Activated T-cell treated with anti-CD3 and anti-CD28 coated beads for 4 hours (primary cell): ENCODE results near the gene PAX1.

ENCODE experiments used
- DNase-seq: peaks from one replicate; pipeline ENCODE4 v3.0.0-alpha.2; 2020

The PAX1 gene

GRCh38 chr20:21703717-21704407 lies 1.6 kb upstream of the PAX1 start:
- no peak for DNase-seq

- DNase-seq: no peak
Measured at GRCh38 chr20:21704408-21705385, 767 bp upstream of the PAX1 start.

DNA sequence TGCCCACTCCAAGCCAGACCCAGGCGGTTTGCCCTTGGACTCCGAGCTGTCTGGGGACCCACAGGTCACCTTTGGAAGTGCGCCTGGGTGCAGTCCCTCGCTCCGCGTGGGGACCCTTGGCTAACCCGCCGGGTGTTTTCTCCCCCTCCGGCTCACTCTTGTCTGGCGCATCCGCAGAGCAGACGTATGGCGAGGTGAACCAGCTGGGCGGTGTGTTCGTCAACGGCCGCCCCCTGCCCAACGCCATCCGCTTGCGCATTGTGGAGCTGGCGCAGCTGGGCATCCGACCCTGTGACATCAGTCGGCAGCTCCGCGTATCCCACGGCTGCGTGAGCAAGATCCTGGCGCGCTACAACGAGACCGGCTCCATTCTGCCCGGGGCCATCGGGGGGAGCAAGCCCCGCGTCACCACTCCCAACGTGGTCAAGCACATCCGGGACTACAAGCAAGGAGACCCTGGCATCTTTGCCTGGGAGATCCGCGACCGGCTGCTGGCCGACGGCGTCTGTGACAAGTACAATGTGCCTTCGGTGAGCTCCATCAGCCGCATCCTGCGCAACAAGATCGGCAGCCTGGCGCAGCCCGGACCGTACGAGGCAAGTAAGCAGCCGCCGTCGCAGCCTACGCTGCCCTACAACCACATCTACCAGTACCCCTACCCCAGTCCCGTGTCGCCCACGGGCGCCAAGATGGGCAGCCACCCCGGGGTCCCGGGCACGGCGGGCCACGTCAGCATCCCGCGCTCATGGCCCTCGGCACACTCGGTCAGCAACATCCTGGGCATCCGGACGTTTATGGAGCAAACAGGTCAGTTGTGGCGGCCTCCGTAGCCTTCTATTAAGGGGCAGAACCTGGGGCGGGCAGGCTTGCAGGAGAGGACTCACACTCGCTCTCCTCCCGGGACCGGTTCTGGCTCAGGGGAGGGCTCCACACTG lies 1.1 kb downstream of the PAX1 start:
- DNase-seq: no peak

DNA sequence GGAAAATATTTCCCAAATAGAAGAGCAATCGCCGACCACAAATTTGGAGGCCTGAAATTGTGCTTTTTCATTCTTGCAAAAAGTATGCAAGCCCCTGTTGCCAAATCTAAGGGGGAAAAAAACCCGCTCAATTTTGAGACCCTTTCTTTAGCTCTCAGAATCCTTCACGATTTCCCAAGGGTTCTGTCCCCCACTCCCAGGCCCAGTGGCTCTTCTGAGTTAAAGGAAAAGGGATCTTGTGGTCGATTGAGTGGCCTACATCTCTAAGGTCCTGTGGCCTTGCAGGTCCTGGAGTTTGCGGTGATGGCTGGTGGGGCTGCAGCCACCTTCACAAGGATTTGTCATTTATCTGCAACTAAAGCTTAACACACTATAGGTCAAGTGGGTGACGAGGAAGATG lies 1.8 kb downstream of the PAX1 start:
- DNase-seq: no peak

GRCh38 chr20:21707999-21708737 lies 2.7 kb downstream of the PAX1 start:
- DNase-seq: no peak

GRCh38 chr20:21708738-21709534 lies 3.5 kb downstream of the PAX1 start:
- no peak for DNase-seq

DNA sequence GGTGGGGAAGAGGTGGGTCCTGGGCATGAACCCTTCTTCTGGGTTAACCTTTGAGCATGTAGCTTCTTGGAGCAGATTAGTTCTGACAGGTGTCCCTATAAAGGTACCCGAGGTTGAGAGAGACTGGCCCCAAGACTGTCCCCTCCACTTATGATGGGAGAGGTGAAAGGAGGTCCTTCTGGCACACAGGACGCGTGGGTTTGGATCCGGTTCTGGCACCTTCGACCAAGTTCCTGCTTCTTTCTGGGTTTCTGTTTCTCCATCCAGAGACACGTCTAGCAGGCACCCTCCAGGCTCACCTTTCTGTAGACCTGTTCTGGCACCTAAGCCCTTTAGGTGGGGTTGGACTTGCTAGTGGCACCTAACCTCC lies 4.1 kb downstream of the PAX1 start:
- DNase-seq: no peak

- DNase-seq: no peak
Measured at GRCh38 chr20:21710341-21710740, 4.9 kb downstream of the PAX1 start.

- DNase-seq: no peak
Measured at GRCh38 chr20:21710863-21711431, 5.5 kb downstream of the PAX1 start.

DNA sequence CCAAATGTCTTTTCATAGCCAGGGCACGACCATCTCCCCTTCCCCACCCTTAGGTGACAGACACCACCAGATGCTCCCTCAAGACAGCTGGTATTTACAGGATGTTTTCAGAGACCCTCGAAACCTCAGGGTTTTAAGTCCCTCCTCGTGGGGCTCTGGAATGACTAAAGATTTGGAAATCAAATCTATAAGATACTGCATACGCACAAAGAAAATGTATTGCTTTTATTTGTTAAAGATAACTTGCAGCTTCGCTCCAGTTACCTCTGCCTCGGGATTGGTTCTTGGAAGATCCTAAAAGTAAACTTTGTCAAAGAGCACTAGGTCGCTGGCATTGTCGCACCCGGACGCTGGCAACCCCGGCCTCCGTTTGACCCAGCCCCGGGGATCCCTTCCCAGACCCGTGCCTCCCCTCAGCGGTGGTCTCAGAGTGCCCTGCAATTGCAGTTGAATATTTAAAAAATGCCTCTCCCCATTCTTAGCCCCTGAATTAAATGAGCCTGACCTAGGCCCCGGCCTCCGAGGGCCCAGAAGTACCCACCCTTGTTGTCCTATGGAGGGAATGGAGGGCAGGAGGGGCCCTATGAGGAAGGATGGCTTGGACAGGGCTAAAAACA lies 7.1 kb downstream of the PAX1 start:
- no peak for DNase-seq

- no peak for DNase-seq
Measured at GRCh38 chr20:21713470-21713869, 8.0 kb downstream of the PAX1 start.

DNA sequence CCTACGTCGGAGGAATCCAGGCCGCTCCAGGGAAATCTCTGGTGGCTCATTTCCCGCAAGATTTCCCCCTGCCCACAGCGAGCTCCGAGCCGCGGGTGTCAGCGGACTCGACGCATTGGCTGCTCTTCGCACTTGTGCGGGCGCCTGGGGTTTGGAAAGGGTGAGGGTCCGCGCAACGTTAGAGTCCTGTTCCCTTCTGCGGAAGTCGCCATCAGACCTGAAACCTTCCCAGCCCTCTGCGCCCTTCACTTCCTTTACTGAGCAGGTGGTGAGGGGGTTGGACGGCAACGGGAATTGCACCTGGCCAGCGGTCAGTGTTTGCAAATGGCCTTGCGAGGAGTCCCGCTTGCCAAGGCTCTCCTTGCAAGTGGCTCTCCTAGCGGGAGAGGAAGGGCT lies 8.4 kb downstream of the PAX1 start:
- no peak for DNase-seq

GRCh38 chr20:21714297-21715192 lies 9.1 kb downstream of the PAX1 start:
- DNase-seq: no peak

GRCh38 chr20:21715193-21715881 lies 9.9 kb downstream of the PAX1 start:
- no peak for DNase-seq

GRCh38 chr20:21719592-21720214 lies 14.2 kb downstream of the PAX1 start:
- peak; percentile 19 for DNase-seq

DNA sequence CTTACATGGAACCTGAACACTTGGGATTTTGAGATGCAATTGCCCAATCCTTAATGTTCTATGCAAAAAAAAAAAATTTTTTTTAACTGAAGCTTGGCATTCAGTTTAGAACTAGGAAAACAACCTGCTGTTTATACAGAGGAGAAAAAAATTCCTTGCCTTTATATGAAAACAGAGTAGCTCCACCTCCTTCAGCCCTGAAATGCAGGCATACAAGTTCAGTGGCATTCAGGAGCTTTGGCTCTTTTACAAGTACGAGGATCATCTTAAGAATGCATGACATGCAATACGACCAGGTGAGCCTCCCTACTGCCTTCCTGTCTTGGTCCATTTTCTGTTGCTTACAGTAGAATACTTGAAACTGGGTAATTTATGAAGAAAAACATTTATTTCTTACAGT lies 20.4 kb downstream of the PAX1 start:
- no peak for DNase-seq

DNA sequence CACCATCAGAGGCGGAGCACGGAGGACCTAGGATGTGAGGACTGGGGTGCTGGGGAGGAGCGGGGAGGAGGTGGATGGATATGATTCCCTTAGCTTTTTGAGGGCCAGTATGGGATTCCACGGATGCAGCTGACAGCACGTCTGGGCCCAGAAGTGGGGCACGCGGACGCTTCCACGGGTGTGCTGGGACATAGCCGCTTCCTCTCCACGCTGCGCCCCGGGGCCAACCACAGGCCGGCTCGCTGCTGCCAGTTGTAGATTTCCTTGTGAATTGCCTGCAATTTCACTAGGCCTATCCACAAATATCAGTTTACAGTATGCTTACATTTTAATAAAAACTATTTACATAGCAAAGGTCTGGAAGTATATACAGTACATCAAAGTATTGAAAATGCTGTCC lies 23.9 kb downstream of the PAX1 start:
- DNase-seq: no peak

- DNase-seq: no peak
Measured at GRCh38 chr20:21739161-21739560, 33.7 kb downstream of the PAX1 start.
